HepG2 (cell line): ENCODE data around the gene PKDREJ. TPM values are rescaled to one million over a fixed set of nuclear protein-coding genes. Genes with fewer than 3 reads are reported as not detected.
A peak's percentile ranks its signal among the peaks of the same experiment; 100 is the strongest.

Experiments
- CHD4 ChIP-seq: fragments of 200-600 bp; sonication (generic); IDR thresholded peaks from 2 replicates; pipeline ENCODE4 v1.7.0; 2017; ENCODE audit warnings: mild to moderate bottlenecking, low read length, borderline replicate concordance
- ELK4 ChIP-seq: sonication (generic); formaldehyde crosslinking; IDR thresholded peaks from 2 replicates; pipeline ENCODE4 v1.9.0; 2021; ENCODE audit warnings: missing genetic modification reagents, borderline replicate concordance
- FOSL2 ChIP-seq: sonication (generic); formaldehyde crosslinking; IDR thresholded peaks from 2 replicates; pipeline ENCODE4 v1.4.0; 2020; ENCODE audit warnings: missing genetic modification reagents
- FOXJ3 ChIP-seq: sonication (generic); formaldehyde crosslinking; IDR thresholded peaks from 2 replicates; pipeline ENCODE4 v1.4.0; 2020; ENCODE audit warnings: missing genetic modification reagents, mild to moderate bottlenecking, borderline replicate concordance
- HOXA7 ChIP-seq: sonication (generic); formaldehyde crosslinking; IDR thresholded peaks from 2 replicates; pipeline ENCODE4 v1.8.1; 2022; ENCODE audit warnings: mild to moderate bottlenecking, missing genetic modification reagents, moderate library complexity
- JARID2 ChIP-seq: sonication (generic); formaldehyde crosslinking; IDR thresholded peaks from 2 replicates; pipeline ENCODE4 v1.8.1; 2023; ENCODE audit warnings: missing genetic modification reagents, inconsistent platforms; ENCODE audit not compliant: insufficient replicate concordance
- KLF13 ChIP-seq: sonication (generic); formaldehyde crosslinking; IDR thresholded peaks from 2 replicates; pipeline ENCODE4 v1.4.0; 2020; ENCODE audit warnings: mild to moderate bottlenecking, missing genetic modification reagents
- PRDM4 ChIP-seq: sonication (generic); formaldehyde crosslinking; IDR thresholded peaks from 2 replicates; pipeline ENCODE4 v1.9.0; 2021; ENCODE audit warnings: missing genetic modification reagents, borderline replicate concordance
- SRY ChIP-seq: sonication (generic); formaldehyde crosslinking; IDR thresholded peaks from 2 replicates; pipeline ENCODE4 v1.8.0; 2022; ENCODE audit warnings: mild to moderate bottlenecking, missing genetic modification reagents
- ZBTB8A ChIP-seq: sonication (generic); formaldehyde crosslinking; IDR thresholded peaks from 2 replicates; pipeline ENCODE4 v1.4.0; 2020; ENCODE audit warnings: mild to moderate bottlenecking, low read depth, missing genetic modification reagents, borderline replicate concordance
- ZFP37 ChIP-seq: sonication (generic); formaldehyde crosslinking; IDR thresholded peaks from 2 replicates; pipeline ENCODE4 v1.4.0; 2020; ENCODE audit warnings: missing genetic modification reagents, borderline replicate concordance
- ZHX2 ChIP-seq, 2 experiments: sonication (generic) in 1 of 2; formaldehyde crosslinking in 1 of 2; IDR thresholded peaks; 2 replicates each; pipeline versions ENCODE4 v1.6.1 to v1.9.0; 2014 to 2022; ENCODE audit warnings: antibody characterized with exemption in 1 of 2, borderline replicate concordance in 1 of 2, inconsistent platforms in 1 of 2, low read depth in 1 of 2, missing genetic modification reagents in 1 of 2
- ZNF296 ChIP-seq: sonication (generic); formaldehyde crosslinking; conservative IDR thresholded peaks from 2 replicates; pipeline ENCODE4 v1.5.0; 2020; ENCODE audit warnings: mild to moderate bottlenecking, missing genetic modification reagents
- ZNF335 ChIP-seq: sonication (generic); formaldehyde crosslinking; IDR thresholded peaks from 2 replicates; pipeline ENCODE4 v1.4.0; 2020; ENCODE audit warnings: missing genetic modification reagents
- ZNF563 ChIP-seq: sonication (generic); formaldehyde crosslinking; IDR thresholded peaks from 2 replicates; pipeline ENCODE4 v1.8.0; 2022; ENCODE audit warnings: mild to moderate bottlenecking, moderate library complexity, missing genetic modification reagents
- ZNF652 ChIP-seq: IDR thresholded peaks from 2 replicates; pipeline ENCODE4 v1.6.1; 2016; ENCODE audit warnings: low read depth, borderline replicate concordance
- ZNF776 ChIP-seq: sonication (generic); formaldehyde crosslinking; IDR thresholded peaks from 2 replicates; pipeline ENCODE4 v1.4.0; 2020; ENCODE audit warnings: mild to moderate bottlenecking, missing genetic modification reagents
- ZSCAN21 ChIP-seq: sonication (generic); formaldehyde crosslinking; IDR thresholded peaks from 2 replicates; pipeline ENCODE4 v1.8.0; 2022; ENCODE audit warnings: mild to moderate bottlenecking, missing genetic modification reagents, moderate library complexity, borderline replicate concordance
- polyA plus RNA-seq, 8 experiments: library from polyadenylated mRNA; depleted of rRNA in 3 of 8; stranded (reverse) in 7 of 8; unstranded in 1 of 8; fragments of >200 nt; fragmentation: Illumina TruSeq in 4 of 8; extraction: Trizol in 4 of 8; gene quantifications; 2 replicates each; pipeline versions ENCODE4 v1.2.1 to v1.2.3, GENCODE V29; 2011 to 2016; ENCODE audit warnings: low read depth in 4 of 8, missing spikeins in 1 of 8, mixed read lengths in 1 of 8; ENCODE audit not compliant: insufficient read depth in 1 of 8
- total RNA-seq, 5 experiments: library from RNA; depleted of rRNA; stranded (reverse); fragments of >200 nt; fragmentation: Illumina TruSeq; extraction: Trizol; gene quantifications; 2 replicates each; pipeline ENCODE4 v1.2.3, GENCODE V29; 2016; ENCODE audit warnings: low read depth in 1 of 5

The PKDREJ gene
- total and polyA plus RNA-seq, 2 of the 13 experiments (the other 11 are each of a cell fraction or from before 2014, with no cell fraction given): not detected

GRCh38 chr22:46250035-46250782 is 12.9 kb downstream of the PKDREJ start, which contains the start of gene CDPF1 (continued):
- TF ChIP-seq HOXA7 (CRISPR knock-in tag): no peak
- no peak for TF ChIP-seq PRDM4 (CRISPR knock-in tag)
- TF ChIP-seq ZNF563: peak; percentile 92
- no peak; the same call in 1 of the 2 replicates for TF ChIP-seq ZNF335 (CRISPR knock-in tag)
- TF ChIP-seq SRY (CRISPR knock-in tag): peak; percentile 32; the same call in 1 of the 2 replicates
- TF ChIP-seq CHD4: no peak
- TF ChIP-seq ZSCAN21: peak; percentile 82
- no peak for TF ChIP-seq ELK4 (CRISPR knock-in tag)
- TF ChIP-seq ZNF652: no peak
- TF ChIP-seq KLF13: peak; percentile 73; the same call in 1 of the 2 replicates
- TF ChIP-seq FOSL2 (CRISPR knock-in tag): 0 out of 2 replicates have a peak, but pooled peaks have one; percentile 12
- TF ChIP-seq ZBTB8A (CRISPR knock-in tag): peak; percentile 67; the same call in 1 of the 2 replicates
- TF ChIP-seq ZNF776: no peak; the same call in 1 of the 2 replicates
- TF ChIP-seq FOXJ3 (CRISPR knock-in tag): no peak
- no peak for TF ChIP-seq JARID2
- TF ChIP-seq ZNF296 (CRISPR knock-in tag): peak; percentile 9; the same call in 1 of the 2 replicates
- 0 out of 2 replicates have a peak, but pooled peaks have one; percentile 74 for TF ChIP-seq ZFP37 (CRISPR knock-in tag)
- no peak for TF ChIP-seq ZHX2 (IDR thresholded peaks at IDR 0.05; ENCODE audit: low read depth)
- TF ChIP-seq ZHX2 (CRISPR knock-in tag; IDR thresholded peaks at IDR 0.05; ENCODE audit: borderline replicate concordance): peak; percentile 90; the same call in 1 of the 2 replicates
